ENCODE data around the gene MYO10.

The MYO10 gene

GRCh38 chr5:16881251-16881650, 54.8 kb downstream of the MYO10 start:
- TF ChIP-seq USF1 (IDR thresholded peaks at IDR 0.05) (no peak), FOXM1 (IDR thresholded peaks at IDR 0.05; ENCODE audit: borderline replicate concordance, low read depth) (no peak), YY1 (IDR thresholded peaks at IDR 0.05; ENCODE audit: low read depth) (no peak), EGR1 (IDR thresholded peaks at IDR 0.05) (no peak), RAD21 (IDR thresholded peaks at IDR 0.05; ENCODE audit: low read depth) (no peak), ZBTB7A (IDR thresholded peaks at IDR 0.05; ENCODE audit: low read depth) (no peak), CEBPB (IDR thresholded peaks at IDR 0.05) (no peak), TEAD4 (IDR thresholded peaks at IDR 0.05) (no peak), NFIC (IDR thresholded peaks at IDR 0.05) (no peak), TCF12 (IDR thresholded peaks at IDR 0.05; ENCODE audit: low read depth) (no peak), TAF1 (IDR thresholded peaks at IDR 0.05; ENCODE audit: low read depth) (no peak), CREB1 (IDR thresholded peaks at IDR 0.05; ENCODE audit: low read depth) (no peak), EP300 (IDR thresholded peaks at IDR 0.05; ENCODE audit: borderline replicate concordance) (no peak), MAX (IDR thresholded peaks at IDR 0.05) (no peak), REST (IDR thresholded peaks at IDR 0.05; ENCODE audit: low read depth) (no peak)

- TF ChIP-seq FOXM1 (IDR thresholded peaks at IDR 0.05; ENCODE audit: borderline replicate concordance, low read depth) (no peak), ZBTB7A (IDR thresholded peaks at IDR 0.05; ENCODE audit: low read depth) (no peak), USF1 (IDR thresholded peaks at IDR 0.05) (no peak), RAD21 (IDR thresholded peaks at IDR 0.05; ENCODE audit: low read depth) (no peak), TCF12 (IDR thresholded peaks at IDR 0.05; ENCODE audit: low read depth) (no peak), CEBPB (IDR thresholded peaks at IDR 0.05) (no peak), MAX (IDR thresholded peaks at IDR 0.05) (no peak), REST (IDR thresholded peaks at IDR 0.05; ENCODE audit: low read depth) (no peak), CREB1 (IDR thresholded peaks at IDR 0.05; ENCODE audit: low read depth) (no peak), EGR1 (IDR thresholded peaks at IDR 0.05) (no peak), EP300 (IDR thresholded peaks at IDR 0.05; ENCODE audit: borderline replicate concordance) (no peak), YY1 (IDR thresholded peaks at IDR 0.05; ENCODE audit: low read depth) (no peak), TAF1 (IDR thresholded peaks at IDR 0.05; ENCODE audit: low read depth) (no peak), TEAD4 (IDR thresholded peaks at IDR 0.05) (no peak)
Observed at GRCh38 chr5:16880547-16880946, 55.5 kb downstream of the MYO10 start.

DNA sequence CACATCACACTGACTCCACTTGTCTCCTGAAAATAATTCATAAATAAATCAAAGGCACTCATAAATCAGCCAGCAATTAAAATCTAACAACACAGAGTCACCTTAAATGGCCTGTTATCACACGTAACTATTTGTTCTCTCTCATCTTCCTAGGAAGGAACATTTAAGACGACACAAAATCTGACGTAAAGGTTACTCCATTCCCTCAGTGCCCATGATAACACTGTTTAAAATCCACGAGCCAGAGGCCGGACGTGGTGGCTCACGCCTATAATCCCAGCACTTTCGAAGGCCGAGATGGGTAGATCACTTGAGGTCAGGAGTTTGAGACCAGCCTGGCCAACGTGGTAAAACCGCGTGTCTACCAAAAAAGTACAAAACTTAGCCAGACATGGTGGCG, 56.4 kb downstream of the MYO10 start:
- no peak for TF ChIP-seq CEBPB (IDR thresholded peaks at IDR 0.05)
- TF ChIP-seq RAD21 (IDR thresholded peaks at IDR 0.05; ENCODE audit: low read depth): no peak
- no peak for TF ChIP-seq ZBTB7A (IDR thresholded peaks at IDR 0.05; ENCODE audit: low read depth)

GRCh38 chr5:16879191-16879590, 56.9 kb downstream of the MYO10 start:
- no peak for TF ChIP-seq YY1 (IDR thresholded peaks at IDR 0.05; ENCODE audit: low read depth)
- no peak for TF ChIP-seq TAF1 (IDR thresholded peaks at IDR 0.05; ENCODE audit: low read depth)
- TF ChIP-seq RAD21 (IDR thresholded peaks at IDR 0.05; ENCODE audit: low read depth): no peak
- TF ChIP-seq TCF12 (IDR thresholded peaks at IDR 0.05; ENCODE audit: low read depth): no peak
- no peak for TF ChIP-seq USF1 (IDR thresholded peaks at IDR 0.05)
- no peak for TF ChIP-seq ZBTB7A (IDR thresholded peaks at IDR 0.05; ENCODE audit: low read depth)
- no peak for TF ChIP-seq CREB1 (IDR thresholded peaks at IDR 0.05; ENCODE audit: low read depth)
- TF ChIP-seq EGR1 (IDR thresholded peaks at IDR 0.05): no peak
- no peak for TF ChIP-seq EP300 (IDR thresholded peaks at IDR 0.05; ENCODE audit: borderline replicate concordance)

DNA sequence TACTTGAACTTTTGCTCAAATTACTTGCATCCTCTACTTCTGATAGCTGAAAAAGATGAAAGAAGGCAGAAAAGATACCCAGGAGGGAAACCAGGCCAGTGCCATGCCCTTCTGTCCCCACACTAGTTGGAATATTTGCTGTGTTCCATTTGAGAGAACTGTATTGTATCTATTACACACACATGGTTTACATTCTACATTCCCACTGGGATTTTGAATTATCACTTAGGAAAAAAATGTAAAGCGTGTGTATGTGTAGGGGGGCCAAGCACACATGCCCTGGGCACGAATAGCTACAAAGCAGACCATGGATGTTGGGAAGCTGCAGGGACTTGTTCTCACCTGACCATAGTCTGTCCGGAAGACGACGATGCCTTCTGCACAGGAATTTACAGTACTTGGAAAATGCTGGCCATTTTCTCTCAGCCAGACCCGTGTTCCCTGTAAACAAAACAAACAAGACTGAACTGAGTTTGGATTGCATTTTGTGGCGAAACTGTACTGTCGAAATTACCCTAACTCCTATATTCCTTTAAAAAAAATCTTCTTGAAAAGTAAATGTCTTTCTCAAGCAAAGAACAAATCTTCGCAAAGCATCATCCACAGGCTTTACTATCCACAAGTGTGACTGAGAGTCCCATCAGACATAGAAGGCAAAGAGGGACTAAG, 58.7 kb downstream of the MYO10 start:
- no peak for TF ChIP-seq TAF1 (IDR thresholded peaks at IDR 0.05; ENCODE audit: low read depth)
- TF ChIP-seq REST (IDR thresholded peaks at IDR 0.05; ENCODE audit: low read depth): no peak
- TF ChIP-seq USF1 (IDR thresholded peaks at IDR 0.05): no peak
- TF ChIP-seq CEBPB (IDR thresholded peaks at IDR 0.05): no peak
- TF ChIP-seq RAD21 (IDR thresholded peaks at IDR 0.05; ENCODE audit: low read depth): no peak
- TF ChIP-seq TEAD4 (IDR thresholded peaks at IDR 0.05): no peak
- TF ChIP-seq EP300 (IDR thresholded peaks at IDR 0.05; ENCODE audit: borderline replicate concordance): no peak
- TF ChIP-seq FOXM1 (IDR thresholded peaks at IDR 0.05; ENCODE audit: borderline replicate concordance, low read depth): no peak
- TF ChIP-seq NFIC (IDR thresholded peaks at IDR 0.05): no peak
